Peyer's patch (tissue), 4 donors: ENCODE results near the gene PTGR3.

Source experiments
- POLR2A ChIP-seq, 2 donors: fragments of 450-650 bp; IDR thresholded peaks; one replicate each; pipeline ENCODE4 v1.5.1; 2017; ENCODE audit warnings: antibody characterized with exemption in 2 of 2, mild to moderate bottlenecking in 2 of 2, moderate library complexity in 2 of 2
- TF ChIP-seq, protein P1 (sequence below), 6 experiments: fragments of 450-650 bp in 4 of 6; fragments of 200-600 bp in 2 of 6; sonication (generic) in 1 of 6; IDR thresholded peaks; one replicate each; pipeline ENCODE4 v1.5.1; 2017 to 2019; ENCODE audit warnings: antibody characterized with exemption in 6 of 6, mild to moderate bottlenecking in 3 of 6, moderate library complexity in 1 of 6

DNA sequence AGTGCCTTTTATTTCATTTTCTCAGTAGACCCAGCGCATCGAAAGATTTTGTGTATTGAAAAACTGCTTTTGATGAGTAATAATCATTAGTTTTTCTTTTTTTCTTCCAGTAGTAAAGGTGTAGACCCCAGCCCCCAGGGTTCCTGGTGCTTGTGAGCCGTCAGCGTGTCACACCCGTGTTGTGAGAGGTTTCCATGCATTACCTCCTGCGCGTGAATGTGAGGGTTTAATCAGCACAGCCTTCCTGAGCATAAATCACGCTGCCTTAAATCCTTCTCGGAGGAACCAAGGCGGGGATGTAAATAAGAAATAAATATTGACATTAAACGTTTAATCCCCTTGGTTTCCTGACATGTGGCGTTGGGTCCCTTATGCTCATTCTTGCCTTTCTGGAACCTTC is 26.0 kb upstream of the PTGR3 start:
- TF ChIP-seq, protein P1, sequence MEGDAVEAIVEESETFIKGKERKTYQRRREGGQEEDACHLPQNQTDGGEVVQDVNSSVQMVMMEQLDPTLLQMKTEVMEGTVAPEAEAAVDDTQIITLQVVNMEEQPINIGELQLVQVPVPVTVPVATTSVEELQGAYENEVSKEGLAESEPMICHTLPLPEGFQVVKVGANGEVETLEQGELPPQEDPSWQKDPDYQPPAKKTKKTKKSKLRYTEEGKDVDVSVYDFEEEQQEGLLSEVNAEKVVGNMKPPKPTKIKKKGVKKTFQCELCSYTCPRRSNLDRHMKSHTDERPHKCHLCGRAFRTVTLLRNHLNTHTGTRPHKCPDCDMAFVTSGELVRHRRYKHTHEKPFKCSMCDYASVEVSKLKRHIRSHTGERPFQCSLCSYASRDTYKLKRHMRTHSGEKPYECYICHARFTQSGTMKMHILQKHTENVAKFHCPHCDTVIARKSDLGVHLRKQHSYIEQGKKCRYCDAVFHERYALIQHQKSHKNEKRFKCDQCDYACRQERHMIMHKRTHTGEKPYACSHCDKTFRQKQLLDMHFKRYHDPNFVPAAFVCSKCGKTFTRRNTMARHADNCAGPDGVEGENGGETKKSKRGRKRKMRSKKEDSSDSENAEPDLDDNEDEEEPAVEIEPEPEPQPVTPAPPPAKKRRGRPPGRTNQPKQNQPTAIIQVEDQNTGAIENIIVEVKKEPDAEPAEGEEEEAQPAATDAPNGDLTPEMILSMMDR (IDR thresholded peaks at IDR 0.05): no peak
- no peak for TF ChIP-seq POLR2A (IDR thresholded peaks at IDR 0.05)
